Measurements from ENCODE around the gene CABP2. TPM values are rescaled to one million over a fixed set of nuclear protein-coding genes. Genes with fewer than 3 reads are reported as not detected.
A peak's percentile ranks its signal among the peaks of the same experiment; 100 is the strongest.

The CABP2 gene
- total RNA-seq, 1 experiment from 2014 or later = not detected

- Histone ChIP-seq H3K27ac (ENCODE audit: low read length) (no peak overlapping the region), H2AFZ (ENCODE audit: low read length) (no peak overlapping the region), H3K9me3 (ENCODE audit: low read length) (no peaks in the 10 kb centered on the region), H3K27me3 (ENCODE audit: low read length) (no peaks in the 10 kb centered on the region), H3K4me2 (ENCODE audit: low read depth, low read length, poor library complexity, severe bottlenecking) (no peak overlapping the region), H4K20me1 (ENCODE audit: insufficient read depth, low read depth, low read length) (no peaks in the 10 kb centered on the region), H3K9me2 (replicated peaks; ENCODE audit: insufficient read depth, low read length) (no peaks in the 10 kb centered on the region), H3K4me3 (ENCODE audit: low read length) (no peak overlapping the region), H3K9ac (ENCODE audit: low read length) (no peak overlapping the region), H3K79me2 (ENCODE audit: low read length) (no peaks in the 10 kb centered on the region), H3K4me1 (ENCODE audit: low read length) (no peaks in the 10 kb centered on the region), H3K36me3 (ENCODE audit: insufficient read depth, low read length) (no peaks in the 10 kb centered on the region)
- DNase-seq = no peak
These were observed 21.5 kb upstream of the CABP2 start for GRCh38 chr11:67544616-67545242.

GRCh38 chr11:67543585-67543984 is 20.3 kb upstream of the CABP2 start:
- no peak for DNase-seq
- Histone ChIP-seq H4K20me1 (ENCODE audit: insufficient read depth, low read depth, low read length) (no peaks in the 10 kb centered on the region), H3K4me2 (ENCODE audit: low read depth, low read length, poor library complexity, severe bottlenecking) (no peak overlapping the region), H3K36me3 (ENCODE audit: insufficient read depth, low read length) (no peaks in the 10 kb centered on the region), H3K27ac (ENCODE audit: low read length) (no peak overlapping the region), H3K27me3 (ENCODE audit: low read length) (no peaks in the 10 kb centered on the region), H3K9me2 (replicated peaks; ENCODE audit: insufficient read depth, low read length) (no peaks in the 10 kb centered on the region), H3K4me1 (ENCODE audit: low read length) (no peaks in the 10 kb centered on the region), H3K9ac (ENCODE audit: low read length) (no peak overlapping the region), H3K79me2 (ENCODE audit: low read length) (no peaks in the 10 kb centered on the region), H3K9me3 (ENCODE audit: low read length) (no peaks in the 10 kb centered on the region), H2AFZ (ENCODE audit: low read length) (no peak overlapping the region), H3K4me3 (ENCODE audit: low read length) (no peak overlapping the region)

- Histone ChIP-seq H3K27me3 (ENCODE audit: low read length) (no peaks in the 10 kb centered on the region), H3K9me3 (ENCODE audit: low read length) (no peaks in the 10 kb centered on the region), H3K9me2 (replicated peaks; ENCODE audit: insufficient read depth, low read length) (no peaks in the 10 kb centered on the region), H3K4me2 (ENCODE audit: low read depth, low read length, poor library complexity, severe bottlenecking) (no peak overlapping the region), H3K4me1 (ENCODE audit: low read length) (no peaks in the 10 kb centered on the region), H4K20me1 (ENCODE audit: insufficient read depth, low read depth, low read length) (no peaks in the 10 kb centered on the region), H3K36me3 (ENCODE audit: insufficient read depth, low read length) (no peaks in the 10 kb centered on the region), H3K4me3 (ENCODE audit: low read length) (no peak overlapping the region), H3K27ac (ENCODE audit: low read length) (no peak overlapping the region), H3K9ac (ENCODE audit: low read length) (no peak overlapping the region), H2AFZ (ENCODE audit: low read length) (no peak overlapping the region), H3K79me2 (ENCODE audit: low read length) (no peaks in the 10 kb centered on the region)
- no peak for DNase-seq
These were observed 19.7 kb upstream of the CABP2 start for GRCh38 chr11:67542971-67543370.

GRCh38 chr11:67542169-67542568 is 18.9 kb upstream of the CABP2 start:
- no peak overlapping the region for H3K9ac ChIP-seq (ENCODE audit: low read length)
- no peak overlapping the region for H3K27ac ChIP-seq (ENCODE audit: low read length)
- H3K36me3 ChIP-seq (ENCODE audit: insufficient read depth, low read length) = no peaks in the 10 kb centered on the region
- H3K4me1 ChIP-seq (ENCODE audit: low read length) = no peaks in the 10 kb centered on the region
- no peaks in the 10 kb centered on the region for H3K79me2 ChIP-seq (ENCODE audit: low read length)
- no peaks in the 10 kb centered on the region for H3K27me3 ChIP-seq (ENCODE audit: low read length)
- DNase-seq = no peak
- no peaks in the 10 kb centered on the region for H3K9me3 ChIP-seq (ENCODE audit: low read length)
- H2AFZ ChIP-seq (ENCODE audit: low read length) = no peak overlapping the region
- H3K4me3 ChIP-seq (ENCODE audit: low read length) = no peak overlapping the region
- no peak overlapping the region for H3K4me2 ChIP-seq (ENCODE audit: low read depth, low read length, poor library complexity, severe bottlenecking)
- H3K9me2 ChIP-seq (replicated peaks; ENCODE audit: insufficient read depth, low read length) = no peaks in the 10 kb centered on the region
- H4K20me1 ChIP-seq (ENCODE audit: insufficient read depth, low read depth, low read length) = no peaks in the 10 kb centered on the region

- H3K27ac ChIP-seq (ENCODE audit: low read length) = no peak overlapping the region
- no peaks in the 10 kb centered on the region for H3K9me3 ChIP-seq (ENCODE audit: low read length)
- no peaks in the 10 kb centered on the region for H3K79me2 ChIP-seq (ENCODE audit: low read length)
- no peak overlapping the region for H2AFZ ChIP-seq (ENCODE audit: low read length)
- no peaks in the 10 kb centered on the region for H3K9me2 ChIP-seq (replicated peaks; ENCODE audit: insufficient read depth, low read length)
- no peak overlapping the region for H3K4me3 ChIP-seq (ENCODE audit: low read length)
- H4K20me1 ChIP-seq (ENCODE audit: insufficient read depth, low read depth, low read length) = no peaks in the 10 kb centered on the region
- no peaks in the 10 kb centered on the region for H3K4me1 ChIP-seq (ENCODE audit: low read length)
- no peak overlapping the region for H3K4me2 ChIP-seq (ENCODE audit: low read depth, low read length, poor library complexity, severe bottlenecking)
- no peaks in the 10 kb centered on the region for H3K27me3 ChIP-seq (ENCODE audit: low read length)
- no peaks in the 10 kb centered on the region for H3K36me3 ChIP-seq (ENCODE audit: insufficient read depth, low read length)
- H3K9ac ChIP-seq (ENCODE audit: low read length) = no peak overlapping the region
- peak; percentile 47 for DNase-seq
These were observed 18.0 kb upstream of the CABP2 start for GRCh38 chr11:67541198-67541597.

GRCh38 chr11:67539550-67539949 is 16.3 kb upstream of the CABP2 start:
- H3K9me3 ChIP-seq (ENCODE audit: low read length) = peaks cover 2% of the 10 kb centered on the region
- no peaks in the 10 kb centered on the region for H3K79me2 ChIP-seq (ENCODE audit: low read length)
- H4K20me1 ChIP-seq (ENCODE audit: insufficient read depth, low read depth, low read length) = no peaks in the 10 kb centered on the region
- H3K4me2 ChIP-seq (ENCODE audit: low read depth, low read length, poor library complexity, severe bottlenecking) = no peak overlapping the region
- no peaks in the 10 kb centered on the region for H3K4me1 ChIP-seq (ENCODE audit: low read length)
- H2AFZ ChIP-seq (ENCODE audit: low read length) = no peak overlapping the region
- H3K9ac ChIP-seq (ENCODE audit: low read length) = no peak overlapping the region
- H3K36me3 ChIP-seq (ENCODE audit: insufficient read depth, low read length) = no peaks in the 10 kb centered on the region
- DNase-seq = peak; percentile 53
- H3K27ac ChIP-seq (ENCODE audit: low read length) = no peak overlapping the region
- no peak overlapping the region for H3K4me3 ChIP-seq (ENCODE audit: low read length)
- H3K27me3 ChIP-seq (ENCODE audit: low read length) = no peaks in the 10 kb centered on the region
- H3K9me2 ChIP-seq (replicated peaks; ENCODE audit: insufficient read depth, low read length) = no peaks in the 10 kb centered on the region

GRCh38 chr11:67538823-67539505 is 15.7 kb upstream of the CABP2 start:
- Histone ChIP-seq H3K9me2 (replicated peaks; ENCODE audit: insufficient read depth, low read length) (no peaks in the 10 kb centered on the region), H4K20me1 (ENCODE audit: insufficient read depth, low read depth, low read length) (no peaks in the 10 kb centered on the region), H3K4me2 (ENCODE audit: low read depth, low read length, poor library complexity, severe bottlenecking) (no peak overlapping the region), H3K4me1 (ENCODE audit: low read length) (no peaks in the 10 kb centered on the region), H3K27ac (ENCODE audit: low read length) (no peak overlapping the region), H3K79me2 (ENCODE audit: low read length) (no peaks in the 10 kb centered on the region), H3K27me3 (ENCODE audit: low read length) (no peaks in the 10 kb centered on the region), H3K9ac (ENCODE audit: low read length) (no peak overlapping the region), H3K9me3 (ENCODE audit: low read length) (peaks cover 7% of the 10 kb centered on the region), H2AFZ (ENCODE audit: low read length) (no peak overlapping the region), H3K36me3 (ENCODE audit: insufficient read depth, low read length) (no peaks in the 10 kb centered on the region), H3K4me3 (ENCODE audit: low read length) (no peak overlapping the region)
- DNase-seq = no peak

GRCh38 chr11:67538306-67538705 is 15.1 kb upstream of the CABP2 start:
- H3K4me2 ChIP-seq (ENCODE audit: low read depth, low read length, poor library complexity, severe bottlenecking) = no peak overlapping the region
- no peak for DNase-seq
- no peaks in the 10 kb centered on the region for H3K4me1 ChIP-seq (ENCODE audit: low read length)
- H3K79me2 ChIP-seq (ENCODE audit: low read length) = no peaks in the 10 kb centered on the region
- H3K9me3 ChIP-seq (ENCODE audit: low read length) = peaks cover 13% of the 10 kb centered on the region
- H3K9ac ChIP-seq (ENCODE audit: low read length) = no peak overlapping the region
- H3K36me3 ChIP-seq (ENCODE audit: insufficient read depth, low read length) = no peaks in the 10 kb centered on the region
- no peak overlapping the region for H3K27ac ChIP-seq (ENCODE audit: low read length)
- H3K4me3 ChIP-seq (ENCODE audit: low read length) = no peak overlapping the region
- no peak overlapping the region for H2AFZ ChIP-seq (ENCODE audit: low read length)
- no peaks in the 10 kb centered on the region for H4K20me1 ChIP-seq (ENCODE audit: insufficient read depth, low read depth, low read length)
- no peaks in the 10 kb centered on the region; the same call in 1 of the 2 replicates for H3K27me3 ChIP-seq (ENCODE audit: low read length)
- no peaks in the 10 kb centered on the region for H3K9me2 ChIP-seq (replicated peaks; ENCODE audit: insufficient read depth, low read length)

All from Karpas-422 (cell line).